OCI-LY7 (cell line): ENCODE results near the gene EPHA5. TPM values are rescaled to one million over a fixed set of nuclear protein-coding genes. Genes with fewer than 3 reads are reported as not detected.

Source experiments
- BruUV-seq: library from RNA; stranded (reverse); fragments of 400-500 nt; replicated peaks from 2 replicates; lab custom pipeline; 2021; lab: Mats Ljungman, UMichigan
- CTCF ChIA-PET: fragments of 300-600 bp; sonication (Branson Sonifier 250); formaldehyde crosslinking; loops from one replicate; lab custom pipeline; 2022; ENCODE audit warnings: antibody characterized with exemption; ENCODE audit not compliant: unreplicated experiment; lab: Charles Lee
- POLR2A ChIA-PET: fragments of 300-600 bp; sonication (Branson Sonifier 250); formaldehyde crosslinking; loops from one replicate; lab custom pipeline; 2022; ENCODE audit warnings: antibody characterized with exemption; lab: Charles Lee
- DNase-seq: peaks from one replicate; pipeline ENCODE4 v3.0.0-alpha.2; 2015; ENCODE audit warnings: low spot score
- H2AFZ ChIP-seq: fragments of 200-600 bp; sonication (generic), shearing (Covaris generic); 2 replicates; pipeline ENCODE4 v1.6.1; 2014; ENCODE audit warnings: mild to moderate bottlenecking, antibody characterized with exemption, low read length, moderate library complexity
- H3K27ac ChIP-seq: fragments of 200-600 bp; sonication (generic); 2 replicates; pipeline ENCODE4 v1.5.1; 2014; ENCODE audit warnings: mixed run types, low read depth, mild to moderate bottlenecking, moderate library complexity, low read length, inconsistent platforms; ENCODE audit not compliant: poor library complexity, severe bottlenecking
- H3K36me3 ChIP-seq: fragments of 200-600 bp; sonication (generic); 2 replicates; pipeline ENCODE4 v1.6.1; 2014; ENCODE audit warnings: mild to moderate bottlenecking, antibody characterized with exemption, low read length, moderate library complexity, mixed read lengths; ENCODE audit not compliant: insufficient read depth
- H3K4me1 ChIP-seq: fragments of 200-600 bp; sonication (generic); 2 replicates; pipeline ENCODE4 v1.5.1; 2014; ENCODE audit warnings: mild to moderate bottlenecking, low read length; ENCODE audit not compliant: insufficient read depth, poor library complexity, severe bottlenecking
- H3K4me2 ChIP-seq: fragments of 200-600 bp; sonication (generic); 2 replicates; pipeline ENCODE4 v1.6.1; 2014; ENCODE audit warnings: mild to moderate bottlenecking, low read length
- H3K4me3 ChIP-seq: fragments of 200-600 bp; sonication (generic); 2 replicates; pipeline ENCODE4 v1.5.1; 2014; ENCODE audit warnings: mild to moderate bottlenecking, low read depth, low read length; ENCODE audit not compliant: poor library complexity, severe bottlenecking
- H3K79me2 ChIP-seq: fragments of 200-600 bp; sonication (generic); 2 replicates; pipeline ENCODE4 v1.6.1; 2016; ENCODE audit warnings: low read depth, mild to moderate bottlenecking, low read length, moderate library complexity, mixed read lengths; ENCODE audit not compliant: insufficient read depth
- H3K9me2 ChIP-seq: fragments of 200-600 bp; sonication (generic); 2 replicates; pipeline ENCODE4 v1.6.1; 2016; ENCODE audit warnings: mild to moderate bottlenecking, low read length, mixed read lengths; ENCODE audit not compliant: insufficient read depth
- H3K9me3 ChIP-seq: fragments of 200-600 bp; sonication (generic); 2 replicates; pipeline ENCODE4 v1.6.1; 2014; ENCODE audit warnings: mild to moderate bottlenecking, mixed run types, low read length, mixed read lengths
- H4K20me1 ChIP-seq: fragments of 200-600 bp; sonication (generic); 2 replicates; pipeline ENCODE4 v1.6.1; 2014; ENCODE audit warnings: mild to moderate bottlenecking, antibody characterized with exemption, low read length, moderate library complexity, mixed read lengths; ENCODE audit not compliant: insufficient read depth
- EZH2phosphoT487 ChIP-seq: fragments of 200-600 bp; sonication (generic); IDR thresholded peaks from 2 replicates; pipeline ENCODE4 v1.6.1; 2018; ENCODE audit warnings: low read depth, borderline replicate concordance, mild to moderate bottlenecking, mixed run types, antibody characterized with exemption, low read length, moderate library complexity, mixed read lengths
- intact Hi-C: fragments of 100-400 bp; cut with micrococcal nuclease; formaldehyde crosslinking; loops from one replicate; pipeline ENCODE4 v1.10.0; 2022; ENCODE audit not compliant: unreplicated experiment
- total RNA-seq, 2 experiments: library from RNA; depleted of rRNA in 1 of 2; stranded (reverse); fragments of >200 nt in 1 of 2; shearing (Covaris generic) in 1 of 2; gene quantifications; 2 replicates each; pipeline ENCODE4 v1.2.3, GENCODE V29; 2014 to 2022
- TF ChIP-seq, protein P1 (sequence below): fragments of 200-600 bp; sonication (generic); conservative IDR thresholded peaks from 2 replicates; pipeline ENCODE4 v1.5.1; 2014; ENCODE audit warnings: mild to moderate bottlenecking, antibody characterized with exemption, low read length, moderate library complexity, mixed read lengths

The EPHA5 gene
- total RNA-seq, 2 experiments from 2014 or later: not detected

DNA sequence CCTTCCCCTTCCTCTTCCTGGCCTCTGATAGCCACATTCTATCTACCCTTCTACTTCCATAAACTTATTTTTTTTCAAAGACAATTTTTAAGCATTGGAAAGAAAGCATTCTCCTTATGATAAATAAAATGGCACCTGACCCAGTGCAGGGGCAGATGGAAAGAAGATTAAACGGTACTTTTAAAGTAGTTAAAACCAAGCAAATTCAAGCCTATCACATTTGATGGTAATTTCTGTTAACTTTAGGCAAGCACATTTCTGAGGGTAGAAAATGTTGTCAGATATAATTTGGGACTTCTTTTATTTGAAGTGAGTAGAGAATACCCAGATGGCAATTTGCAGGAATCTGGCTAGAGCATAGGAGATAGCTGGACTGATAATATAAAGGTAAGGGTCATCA is 332.9 kb downstream of the EPHA5 start:
- H3K9me3 ChIP-seq: no peaks in the 10 kb centered on the region
- H3K4me3 ChIP-seq: no peak overlapping the region
- ChIA-PET POLR2A (no interaction called here), CTCF (no interaction called here)
- H3K4me1 ChIP-seq: no peaks in the 10 kb centered on the region
- H3K9me2 ChIP-seq: no peaks in the 10 kb centered on the region
- no TSS peak for BruUV-seq
- H3K36me3 ChIP-seq: no peaks in the 10 kb centered on the region
- no peak overlapping the region for H3K4me2 ChIP-seq
- no peak for DNase-seq
- intact Hi-C loops: no loop called here
- no peak overlapping the region for H3K27ac ChIP-seq
- no peak for TF ChIP-seq EZH2phosphoT487
- TF ChIP-seq, protein P1, sequence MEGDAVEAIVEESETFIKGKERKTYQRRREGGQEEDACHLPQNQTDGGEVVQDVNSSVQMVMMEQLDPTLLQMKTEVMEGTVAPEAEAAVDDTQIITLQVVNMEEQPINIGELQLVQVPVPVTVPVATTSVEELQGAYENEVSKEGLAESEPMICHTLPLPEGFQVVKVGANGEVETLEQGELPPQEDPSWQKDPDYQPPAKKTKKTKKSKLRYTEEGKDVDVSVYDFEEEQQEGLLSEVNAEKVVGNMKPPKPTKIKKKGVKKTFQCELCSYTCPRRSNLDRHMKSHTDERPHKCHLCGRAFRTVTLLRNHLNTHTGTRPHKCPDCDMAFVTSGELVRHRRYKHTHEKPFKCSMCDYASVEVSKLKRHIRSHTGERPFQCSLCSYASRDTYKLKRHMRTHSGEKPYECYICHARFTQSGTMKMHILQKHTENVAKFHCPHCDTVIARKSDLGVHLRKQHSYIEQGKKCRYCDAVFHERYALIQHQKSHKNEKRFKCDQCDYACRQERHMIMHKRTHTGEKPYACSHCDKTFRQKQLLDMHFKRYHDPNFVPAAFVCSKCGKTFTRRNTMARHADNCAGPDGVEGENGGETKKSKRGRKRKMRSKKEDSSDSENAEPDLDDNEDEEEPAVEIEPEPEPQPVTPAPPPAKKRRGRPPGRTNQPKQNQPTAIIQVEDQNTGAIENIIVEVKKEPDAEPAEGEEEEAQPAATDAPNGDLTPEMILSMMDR: no peak
- H2AFZ ChIP-seq: no peak overlapping the region
- H4K20me1 ChIP-seq: no peaks in the 10 kb centered on the region
- no peaks in the 10 kb centered on the region for H3K79me2 ChIP-seq

DNA sequence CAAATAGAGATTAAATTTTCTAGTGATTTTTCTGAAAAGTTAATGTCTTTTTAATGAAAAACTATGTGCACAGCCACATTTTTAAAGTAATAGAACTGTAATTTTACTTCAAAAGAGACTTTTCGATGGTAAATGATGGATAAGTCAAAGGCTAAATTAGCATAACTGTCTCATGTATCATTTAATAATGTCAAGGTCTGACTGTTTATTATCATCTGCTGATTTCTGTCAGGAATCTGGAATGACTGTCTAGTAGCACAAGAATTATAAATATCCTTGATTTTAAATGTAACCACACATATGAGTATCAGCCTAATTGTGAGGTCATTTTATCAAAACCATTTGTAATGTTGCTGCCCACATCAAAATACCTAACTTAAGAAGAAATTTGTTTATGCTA is 333.8 kb downstream of the EPHA5 start:
- ChIA-PET CTCF (no interaction called here), POLR2A (no interaction called here)
- DNase-seq: no peak
- no peak overlapping the region for H3K27ac ChIP-seq
- intact Hi-C loops: no loop called here
- H3K4me3 ChIP-seq: no peak overlapping the region
- H3K4me2 ChIP-seq: no peak overlapping the region
- H3K79me2 ChIP-seq: no peaks in the 10 kb centered on the region
- no peaks in the 10 kb centered on the region for H3K9me3 ChIP-seq
- H2AFZ ChIP-seq: no peak overlapping the region
- no peaks in the 10 kb centered on the region for H3K36me3 ChIP-seq
- no peaks in the 10 kb centered on the region for H3K4me1 ChIP-seq
- no peak for TF ChIP-seq EZH2phosphoT487
- TF ChIP-seq, protein P1: no peak
- no peaks in the 10 kb centered on the region for H3K9me2 ChIP-seq
- no TSS peak for BruUV-seq
- no peaks in the 10 kb centered on the region for H4K20me1 ChIP-seq

DNA sequence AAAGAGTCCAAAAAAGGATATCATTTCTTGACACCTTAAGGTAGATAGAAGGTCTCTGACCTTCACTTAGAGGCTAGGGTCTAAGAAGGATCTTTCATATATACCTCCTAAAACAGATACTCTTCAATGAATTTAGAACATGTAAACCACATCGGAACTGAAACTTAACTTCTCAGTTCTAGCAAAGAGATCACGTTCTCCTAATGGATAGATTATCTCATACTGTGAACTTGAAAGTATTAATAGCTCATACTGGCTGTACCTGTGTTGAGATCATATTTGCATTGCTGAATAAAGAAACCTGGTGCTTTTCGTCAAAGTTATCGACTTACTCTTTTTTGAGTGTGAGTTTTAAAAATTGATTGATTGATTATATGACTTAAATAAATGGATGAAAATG is 353.8 kb downstream of the EPHA5 start:
- no peaks in the 10 kb centered on the region for H4K20me1 ChIP-seq
- no peaks in the 10 kb centered on the region for H3K9me2 ChIP-seq
- no peak for DNase-seq
- H3K27ac ChIP-seq: no peak overlapping the region
- no TSS peak for BruUV-seq
- H3K4me1 ChIP-seq: no peaks in the 10 kb centered on the region
- no peak overlapping the region for H3K4me3 ChIP-seq
- H3K4me2 ChIP-seq: no peak overlapping the region
- no peak for TF ChIP-seq EZH2phosphoT487
- TF ChIP-seq, protein P1: no peak
- ChIA-PET POLR2A (no interaction called here), CTCF (no interaction called here)
- H3K36me3 ChIP-seq: no peaks in the 10 kb centered on the region
- no peaks in the 10 kb centered on the region for H3K79me2 ChIP-seq
- intact Hi-C loops: no loop called here
- no peaks in the 10 kb centered on the region; the same call in 1 of the 2 replicates for H3K9me3 ChIP-seq
- no peak overlapping the region for H2AFZ ChIP-seq
